Keratinocyte (primary cell): ENCODE results near the gene DDX49.

Experiments
- EZH2 ChIP-seq: IDR thresholded peaks from one replicate; pipeline ENCODE4 v1.6.1; 2012; ENCODE audit warnings: inconsistent platforms, mild to moderate bottlenecking, low read length, moderate library complexity
- TF ChIP-seq, protein P1 (sequence below), 3 experiments: IDR thresholded peaks in 1 of 3; conservative IDR thresholded peaks in 1 of 3; optimal IDR thresholded peaks in 1 of 3; 2 replicates in 2 of 3; 3 replicates in 1 of 3; pipeline versions ENCODE3 to v1.5.1; 2011; ENCODE audit warnings: low read length in 3 of 3, mild to moderate bottlenecking in 3 of 3, moderate library complexity in 2 of 3, control low read depth in 1 of 3, inconsistent platforms in 1 of 3; ENCODE audit not compliant: insufficient read depth in 2 of 3; ENCODE audit errors: extremely low read depth in 1 of 3

DNA sequence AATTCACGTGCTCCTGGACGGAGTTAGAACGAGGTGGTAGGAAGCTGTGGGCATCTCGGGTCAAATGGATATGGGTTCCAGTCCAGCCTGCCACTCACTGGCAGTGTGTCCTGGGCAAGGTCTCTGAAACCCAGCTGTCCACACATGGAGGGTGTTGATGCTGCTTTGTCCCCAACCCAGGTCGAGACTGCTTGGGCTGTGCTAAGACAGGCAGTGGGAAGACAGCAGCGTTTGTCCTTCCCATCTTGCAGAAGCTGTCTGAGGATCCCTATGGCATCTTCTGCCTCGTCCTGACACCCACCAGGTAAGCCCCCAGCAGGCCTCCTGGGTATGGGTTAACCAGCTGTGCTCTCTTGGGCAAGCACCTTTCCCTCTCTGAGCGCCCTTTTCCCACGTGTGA, 885 bp downstream of the DDX49 start:
- TF ChIP-seq EZH2: no peak
- TF ChIP-seq, protein P1, sequence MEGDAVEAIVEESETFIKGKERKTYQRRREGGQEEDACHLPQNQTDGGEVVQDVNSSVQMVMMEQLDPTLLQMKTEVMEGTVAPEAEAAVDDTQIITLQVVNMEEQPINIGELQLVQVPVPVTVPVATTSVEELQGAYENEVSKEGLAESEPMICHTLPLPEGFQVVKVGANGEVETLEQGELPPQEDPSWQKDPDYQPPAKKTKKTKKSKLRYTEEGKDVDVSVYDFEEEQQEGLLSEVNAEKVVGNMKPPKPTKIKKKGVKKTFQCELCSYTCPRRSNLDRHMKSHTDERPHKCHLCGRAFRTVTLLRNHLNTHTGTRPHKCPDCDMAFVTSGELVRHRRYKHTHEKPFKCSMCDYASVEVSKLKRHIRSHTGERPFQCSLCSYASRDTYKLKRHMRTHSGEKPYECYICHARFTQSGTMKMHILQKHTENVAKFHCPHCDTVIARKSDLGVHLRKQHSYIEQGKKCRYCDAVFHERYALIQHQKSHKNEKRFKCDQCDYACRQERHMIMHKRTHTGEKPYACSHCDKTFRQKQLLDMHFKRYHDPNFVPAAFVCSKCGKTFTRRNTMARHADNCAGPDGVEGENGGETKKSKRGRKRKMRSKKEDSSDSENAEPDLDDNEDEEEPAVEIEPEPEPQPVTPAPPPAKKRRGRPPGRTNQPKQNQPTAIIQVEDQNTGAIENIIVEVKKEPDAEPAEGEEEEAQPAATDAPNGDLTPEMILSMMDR (optimal IDR thresholded peaks at IDR 0.05 in 1 of 3, IDR thresholded peaks at IDR 0.05 in 1 of 3, conservative IDR thresholded peaks at IDR 0.05 in 1 of 3; ENCODE audit: extremely low read depth in 1 of 3, insufficient read depth in 2 of 3, low read length in 3 of 3): no peak
